Measurements from ENCODE around the gene FGFR1OP2.
"Not testable (repeated sequence)": the region's sequence is repeated elsewhere in the genome, so short reads cannot be mapped to it uniquely, and the experiment has no call there.

FGFR1OP2 gene

GRCh38 chr12:26940516-26941214 is 2.4 kb downstream of the FGFR1OP2 start:
- Histone ChIP-seq H3K4me1 (ENCODE audit: control insufficient read depth in 1 of 2, insufficient read depth in 2 of 2, low read length in 2 of 2) (peaks cover 24 to 26% of the 10 kb centered on the region in 2 donors), H3K4me3 (ENCODE audit: low read depth in 1 of 2, low read length in 2 of 2) (peak overlapping the region in 1 of 2 donors; percentile 92), H3K9me3 (ENCODE audit: control insufficient read depth in 1 of 2, low read length in 2 of 2) (no peaks in the 10 kb centered on the region), H3K27me3 (ENCODE audit: control insufficient read depth in 1 of 2, insufficient read depth in 2 of 2, low read length in 2 of 2) (no peaks in the 10 kb centered on the region), H3K27ac (ENCODE audit: low read depth, low read length) (no peak overlapping the region), H3K36me3 (ENCODE audit: control insufficient read depth in 1 of 2, insufficient read depth in 2 of 2, low read length in 2 of 2) (no peaks in the 10 kb centered on the region), H3K9ac (ENCODE audit: low read depth in 1 of 2, low read length in 2 of 2) (peak overlapping the region in 1 of 2 donors; percentile 97)

GRCh38 chr12:26941215-26941594 is 2.9 kb downstream of the FGFR1OP2 start:
- H3K9me3 ChIP-seq (ENCODE audit: control insufficient read depth in 1 of 2, low read length in 2 of 2), result no peaks in the 10 kb centered on the region
- peaks cover 20 to 21% of the 10 kb centered on the region in 2 donors for H3K4me1 ChIP-seq (ENCODE audit: control insufficient read depth in 1 of 2, insufficient read depth in 2 of 2, low read length in 2 of 2)
- H3K27ac ChIP-seq (ENCODE audit: low read depth, low read length), result no peak overlapping the region
- no peaks in the 10 kb centered on the region for H3K27me3 ChIP-seq (ENCODE audit: control insufficient read depth in 1 of 2, insufficient read depth in 2 of 2, low read length in 2 of 2)
- H3K36me3 ChIP-seq (ENCODE audit: control insufficient read depth in 1 of 2, insufficient read depth in 2 of 2, low read length in 2 of 2), result no peaks in the 10 kb centered on the region
- H3K9ac ChIP-seq (ENCODE audit: low read depth in 1 of 2, low read length in 2 of 2), result peak overlapping the region in 1 of 2 donors; percentile 9
- H3K4me3 ChIP-seq (ENCODE audit: low read depth in 1 of 2, low read length in 2 of 2), result no peak overlapping the region

GRCh38 chr12:26948309-26948708 is 10.0 kb downstream of the FGFR1OP2 start:
- Histone ChIP-seq H3K36me3 (ENCODE audit: control insufficient read depth in 1 of 2, insufficient read depth in 2 of 2, low read length in 2 of 2) (no peaks in the 10 kb centered on the region), H3K4me1 (ENCODE audit: control insufficient read depth in 1 of 2, insufficient read depth in 2 of 2, low read length in 2 of 2) (no peaks in the 10 kb centered on the region), H3K27ac (ENCODE audit: low read depth, low read length) (no peak overlapping the region), H3K9me3 (ENCODE audit: control insufficient read depth in 1 of 2, low read length in 2 of 2) (no peaks in the 10 kb centered on the region), H3K9ac (ENCODE audit: low read depth in 1 of 2, low read length in 2 of 2) (no peak overlapping the region), H3K27me3 (ENCODE audit: control insufficient read depth in 1 of 2, insufficient read depth in 2 of 2, low read length in 2 of 2) (no peaks in the 10 kb centered on the region), H3K4me3 (ENCODE audit: low read depth in 1 of 2, low read length in 2 of 2) (no peak overlapping the region)

- Histone ChIP-seq H3K4me3 (ENCODE audit: low read depth in 1 of 2, low read length in 2 of 2) (no peak overlapping the region), H3K9me3 (ENCODE audit: control insufficient read depth in 1 of 2, low read length in 2 of 2) (no peaks in the 10 kb centered on the region), H3K4me1 (ENCODE audit: control insufficient read depth in 1 of 2, insufficient read depth in 2 of 2, low read length in 2 of 2) (no peaks in the 10 kb centered on the region), H3K36me3 (ENCODE audit: control insufficient read depth in 1 of 2, insufficient read depth in 2 of 2, low read length in 2 of 2) (peaks cover 8 to 18% of the 10 kb centered on the region in 2 donors), H3K9ac (ENCODE audit: low read depth in 1 of 2, low read length in 2 of 2) (no peak overlapping the region), H3K27ac (ENCODE audit: low read depth, low read length) (no peak overlapping the region), H3K27me3 (ENCODE audit: control insufficient read depth in 1 of 2, insufficient read depth in 2 of 2, low read length in 2 of 2) (no peaks in the 10 kb centered on the region)
These were observed 15.2 kb downstream of the FGFR1OP2 start for GRCh38 chr12:26953447-26953846.

- peaks cover 8 to 18% of the 10 kb centered on the region in 2 donors for H3K36me3 ChIP-seq (ENCODE audit: control insufficient read depth in 1 of 2, insufficient read depth in 2 of 2, low read length in 2 of 2)
- no peaks in the 10 kb centered on the region for H3K27me3 ChIP-seq (ENCODE audit: control insufficient read depth in 1 of 2, insufficient read depth in 2 of 2, low read length in 2 of 2)
- H3K4me1 ChIP-seq (ENCODE audit: control insufficient read depth in 1 of 2, insufficient read depth in 2 of 2, low read length in 2 of 2), result no peaks in the 10 kb centered on the region
- no peak overlapping the region for H3K9ac ChIP-seq (ENCODE audit: low read depth in 1 of 2, low read length in 2 of 2)
- H3K27ac ChIP-seq (ENCODE audit: low read depth, low read length), result no peak overlapping the region
- no peak overlapping the region for H3K4me3 ChIP-seq (ENCODE audit: low read depth in 1 of 2, low read length in 2 of 2)
- H3K9me3 ChIP-seq (ENCODE audit: control insufficient read depth in 1 of 2, low read length in 2 of 2), result no peaks in the 10 kb centered on the region
These were observed 15.8 kb downstream of the FGFR1OP2 start for GRCh38 chr12:26954027-26954426.

GRCh38 chr12:26961391-26961790 is 23.1 kb downstream of the FGFR1OP2 start:
- peaks cover 17 to 30% of the 10 kb centered on the region in 2 donors for H3K36me3 ChIP-seq (ENCODE audit: control insufficient read depth in 1 of 2, insufficient read depth in 2 of 2, low read length in 2 of 2)
- H3K4me3 ChIP-seq (ENCODE audit: low read depth in 1 of 2, low read length in 2 of 2), result not testable (repeated sequence)

GRCh38 chr12:26961803-26962202 is 23.5 kb downstream of the FGFR1OP2 start:
- Histone ChIP-seq H3K27ac (ENCODE audit: low read depth, low read length) (no peak overlapping the region), H3K4me1 (ENCODE audit: control insufficient read depth in 1 of 2, insufficient read depth in 2 of 2, low read length in 2 of 2) (no peaks in the 10 kb centered on the region), H3K4me3 (ENCODE audit: low read depth in 1 of 2, low read length in 2 of 2) (no peak overlapping the region), H3K9ac (ENCODE audit: low read depth in 1 of 2, low read length in 2 of 2) (no peak overlapping the region), H3K27me3 (ENCODE audit: control insufficient read depth in 1 of 2, insufficient read depth in 2 of 2, low read length in 2 of 2) (no peaks in the 10 kb centered on the region), H3K36me3 (ENCODE audit: control insufficient read depth in 1 of 2, insufficient read depth in 2 of 2, low read length in 2 of 2) (peaks cover 13 to 29% of the 10 kb centered on the region in 2 donors), H3K9me3 (ENCODE audit: control insufficient read depth in 1 of 2, low read length in 2 of 2) (no peaks in the 10 kb centered on the region)

More at GRCh38 chr12:26961391-26961790, 23.1 kb downstream of the FGFR1OP2 start:
- H3K9me3 ChIP-seq (ENCODE audit: control insufficient read depth in 1 of 2, low read length in 2 of 2); H3K27me3 ChIP-seq (ENCODE audit: control insufficient read depth in 1 of 2, insufficient read depth in 2 of 2, low read length in 2 of 2); H3K27ac ChIP-seq (ENCODE audit: low read depth, low read length); H3K9ac ChIP-seq (ENCODE audit: low read depth in 1 of 2, low read length in 2 of 2); H3K4me1 ChIP-seq (ENCODE audit: control insufficient read depth in 1 of 2, insufficient read depth in 2 of 2, low read length in 2 of 2): not testable (repeated sequence)

GRCh38 chr12:26963413-26963812 is 25.1 kb downstream of the FGFR1OP2 start:
- Histone ChIP-seq H3K27me3 (ENCODE audit: control insufficient read depth in 1 of 2, insufficient read depth in 2 of 2, low read length in 2 of 2) (no peaks in the 10 kb centered on the region), H3K9me3 (ENCODE audit: control insufficient read depth in 1 of 2, low read length in 2 of 2) (no peaks in the 10 kb centered on the region), H3K27ac (ENCODE audit: low read depth, low read length) (no peak overlapping the region), H3K36me3 (ENCODE audit: control insufficient read depth in 1 of 2, insufficient read depth in 2 of 2, low read length in 2 of 2) (peaks cover 9 to 17% of the 10 kb centered on the region in 2 donors), H3K9ac (ENCODE audit: low read depth in 1 of 2, low read length in 2 of 2) (no peak overlapping the region), H3K4me3 (ENCODE audit: low read depth in 1 of 2, low read length in 2 of 2) (no peak overlapping the region), H3K4me1 (ENCODE audit: control insufficient read depth in 1 of 2, insufficient read depth in 2 of 2, low read length in 2 of 2) (no peaks in the 10 kb centered on the region)

GRCh38 chr12:26966842-26967241 is 28.6 kb downstream of the FGFR1OP2 start:
- Histone ChIP-seq H3K4me3 (ENCODE audit: low read depth in 1 of 2, low read length in 2 of 2) (no peak overlapping the region), H3K9ac (ENCODE audit: low read depth in 1 of 2, low read length in 2 of 2) (no peak overlapping the region), H3K27me3 (ENCODE audit: control insufficient read depth in 1 of 2, insufficient read depth in 2 of 2, low read length in 2 of 2) (no peaks in the 10 kb centered on the region), H3K27ac (ENCODE audit: low read depth, low read length) (no peak overlapping the region), H3K4me1 (ENCODE audit: control insufficient read depth in 1 of 2, insufficient read depth in 2 of 2, low read length in 2 of 2) (peaks cover 0 to 4% of the 10 kb centered on the region in 2 donors), H3K36me3 (ENCODE audit: control insufficient read depth in 1 of 2, insufficient read depth in 2 of 2, low read length in 2 of 2) (peaks cover 13 to 18% of the 10 kb centered on the region in 2 donors), H3K9me3 (ENCODE audit: control insufficient read depth in 1 of 2, low read length in 2 of 2) (no peaks in the 10 kb centered on the region)

- Histone ChIP-seq H3K9ac (ENCODE audit: low read depth in 1 of 2, low read length in 2 of 2) (no peak overlapping the region), H3K4me3 (ENCODE audit: low read depth in 1 of 2, low read length in 2 of 2) (no peak overlapping the region), H3K27ac (ENCODE audit: low read depth, low read length) (no peak overlapping the region), H3K36me3 (ENCODE audit: control insufficient read depth in 1 of 2, insufficient read depth in 2 of 2, low read length in 2 of 2) (peaks cover 17 to 21% of the 10 kb centered on the region in 2 donors), H3K27me3 (ENCODE audit: control insufficient read depth in 1 of 2, insufficient read depth in 2 of 2, low read length in 2 of 2) (no peaks in the 10 kb centered on the region), H3K4me1 (ENCODE audit: control insufficient read depth in 1 of 2, insufficient read depth in 2 of 2, low read length in 2 of 2) (peaks cover 0 to 4% of the 10 kb centered on the region in 2 donors), H3K9me3 (ENCODE audit: control insufficient read depth in 1 of 2, low read length in 2 of 2) (no peaks in the 10 kb centered on the region)
These were observed 31.9 kb downstream of the FGFR1OP2 start for GRCh38 chr12:26970136-26970535.
